Superior temporal gyrus (tissue), 1 donor: Measurements from ENCODE around the gene MAGI1.
"Not testable (repeated sequence)": the region's sequence is repeated elsewhere in the genome, so short reads cannot be mapped to it uniquely, and the experiment has no call there.

ENCODE experiments used
- DNase-seq: peaks from one replicate; pipeline ENCODE4 v3.0.0-alpha.2; 2016; ENCODE audit errors: extremely low spot score

The MAGI1 gene

DNA sequence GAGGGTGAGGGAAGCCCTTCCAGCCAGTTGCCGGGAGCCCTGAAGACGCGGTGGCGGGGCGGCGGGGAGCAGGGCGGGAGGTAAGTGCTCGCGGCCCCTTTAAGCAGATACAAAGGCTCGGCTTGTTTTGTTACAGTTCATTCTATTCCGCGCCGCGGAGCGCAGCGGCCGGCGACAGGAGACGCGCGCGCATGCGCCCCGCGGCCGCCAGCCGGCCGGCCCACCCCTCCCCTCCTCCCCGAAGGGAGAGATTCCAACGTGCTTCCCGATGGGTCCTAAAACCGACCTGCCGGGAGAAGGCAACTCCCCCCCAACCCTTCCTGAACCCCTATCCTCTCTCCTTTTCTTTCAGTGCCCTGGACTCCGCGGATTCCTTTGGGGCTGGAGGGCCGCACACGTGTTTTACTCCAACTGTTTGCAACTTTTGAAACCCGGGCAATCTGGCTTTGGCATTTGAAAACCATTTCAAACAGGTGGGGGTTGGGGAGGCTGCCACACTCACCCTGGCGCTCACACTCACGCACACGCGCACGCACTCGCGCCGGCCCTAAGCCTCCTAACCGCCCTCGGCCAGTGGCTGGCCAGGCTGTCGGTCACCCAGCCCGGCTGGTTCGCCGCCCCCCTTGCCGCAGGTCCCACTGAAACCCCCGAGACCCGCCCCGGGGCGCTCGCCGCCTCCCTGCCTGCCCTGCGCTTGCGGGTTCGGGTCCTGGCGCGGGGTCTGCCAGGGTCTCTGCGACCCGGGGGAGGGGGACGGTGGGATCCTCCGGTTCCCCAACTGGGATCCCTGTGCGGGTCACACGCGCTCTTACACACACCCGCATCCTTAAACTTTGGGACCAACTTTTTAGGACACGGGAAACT lies at the start of gene MAGI1:
Gene MAGI1, minus strand, starts transcription at position 193 of the 864 bp plus-strand sequence. CDS start 610 bp downstream, outside the sequence.
- peak; percentile 93 for DNase-seq

- DNase-seq, result no peak
These were observed 45.1 kb upstream of the MAGI1 start for GRCh38 chr3:66083784-66084213.

GRCh38 chr3:66083096-66083678 lies 44.5 kb upstream of the MAGI1 start:
- DNase-seq, result no peak

GRCh38 chr3:66082679-66083078 lies 44.0 kb upstream of the MAGI1 start:
- no peak for DNase-seq

GRCh38 chr3:66080167-66080566 lies 41.4 kb upstream of the MAGI1 start:
- no peak for DNase-seq

DNA sequence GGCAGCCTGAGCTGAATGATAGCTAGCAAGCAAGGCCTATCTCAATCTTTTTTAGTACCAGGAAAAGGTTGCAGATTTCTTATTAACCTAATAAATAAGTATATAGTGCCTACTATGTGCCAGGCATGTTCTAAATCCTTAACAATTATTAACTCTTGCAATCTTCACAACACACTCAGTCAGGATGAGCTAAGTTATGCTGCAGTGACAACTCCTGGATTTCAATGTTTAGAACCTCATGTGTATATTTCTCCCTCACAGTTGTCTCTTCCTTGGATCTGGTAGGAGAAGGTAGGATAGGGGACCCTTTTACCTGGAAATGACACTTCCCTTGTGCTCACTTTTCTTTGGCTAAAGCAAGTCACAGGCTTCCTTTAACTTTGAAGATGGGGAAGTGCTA lies 39.3 kb upstream of the MAGI1 start:
- DNase-seq, result no peak

- DNase-seq, result no peak
These were observed 38.2 kb upstream of the MAGI1 start for GRCh38 chr3:66076861-66077470.

GRCh38 chr3:66075281-66075680 lies 36.6 kb upstream of the MAGI1 start:
- no peak for DNase-seq

DNA sequence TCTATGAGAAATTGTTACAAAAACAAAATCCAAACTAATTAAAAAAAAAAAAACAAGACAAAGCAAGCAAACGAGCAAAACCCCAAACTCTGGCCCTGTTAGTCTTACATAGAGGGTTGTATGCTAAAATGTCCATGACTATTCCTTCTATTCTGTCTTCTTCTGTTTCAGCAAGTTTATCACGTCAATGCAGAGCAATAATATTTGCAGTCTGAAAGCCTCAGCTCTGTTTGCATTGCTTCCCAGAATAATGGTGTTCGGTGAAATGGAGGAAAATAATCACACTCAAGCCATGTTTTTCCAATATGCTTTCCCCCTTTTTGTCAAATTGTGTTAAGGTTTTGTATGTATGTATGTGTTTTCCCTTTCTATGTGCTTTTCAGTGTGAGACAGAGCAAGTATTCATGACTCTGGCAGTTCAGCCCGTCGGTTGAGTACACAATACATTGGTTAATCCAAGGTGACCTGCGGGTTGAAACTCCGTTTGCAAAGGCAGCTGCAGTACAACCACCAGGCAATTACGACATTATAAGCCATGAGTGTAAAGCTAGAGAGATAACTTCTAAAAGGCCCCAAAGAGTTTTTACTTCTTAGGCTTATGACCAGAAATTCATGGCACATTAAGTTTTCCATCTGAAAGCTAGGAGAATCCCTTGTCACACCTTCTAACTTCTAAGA lies 34.9 kb upstream of the MAGI1 start:
- no peak for DNase-seq

- no peak for DNase-seq
These were observed 29.5 kb upstream of the MAGI1 start for GRCh38 chr3:66068255-66068654.

GRCh38 chr3:66066963-66067617 lies 28.4 kb upstream of the MAGI1 start:
- no peak for DNase-seq

- no peak for DNase-seq
These were observed 16.6 kb upstream of the MAGI1 start for GRCh38 chr3:66055289-66055688.

- DNase-seq, result no peak
These were observed 14.9 kb upstream of the MAGI1 start for GRCh38 chr3:66053550-66054094.

- peak; percentile 7 for DNase-seq
These were observed 14.2 kb upstream of the MAGI1 start for GRCh38 chr3:66052721-66053549.

DNA sequence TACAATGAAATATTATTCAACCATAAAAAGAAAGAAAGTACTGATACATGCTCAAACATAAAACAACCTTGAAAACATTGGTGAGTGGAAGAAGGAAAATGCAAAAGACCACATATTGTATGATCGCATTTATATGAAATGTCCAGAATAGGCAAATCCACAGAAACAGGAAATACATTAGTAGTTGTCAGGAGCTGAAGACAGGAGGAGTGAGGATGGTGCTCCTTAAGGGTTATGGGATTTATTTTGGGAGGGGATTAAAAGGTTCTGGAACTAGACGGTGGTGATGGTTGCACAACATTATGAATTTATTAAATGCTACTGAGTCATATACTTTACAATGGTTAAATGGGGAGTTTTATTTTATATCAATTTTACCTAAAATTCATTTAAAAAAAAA lies 12.1 kb upstream of the MAGI1 start:
- no peak for DNase-seq

- DNase-seq, result no peak
These were observed 9.3 kb upstream of the MAGI1 start for GRCh38 chr3:66048051-66048395.

DNA sequence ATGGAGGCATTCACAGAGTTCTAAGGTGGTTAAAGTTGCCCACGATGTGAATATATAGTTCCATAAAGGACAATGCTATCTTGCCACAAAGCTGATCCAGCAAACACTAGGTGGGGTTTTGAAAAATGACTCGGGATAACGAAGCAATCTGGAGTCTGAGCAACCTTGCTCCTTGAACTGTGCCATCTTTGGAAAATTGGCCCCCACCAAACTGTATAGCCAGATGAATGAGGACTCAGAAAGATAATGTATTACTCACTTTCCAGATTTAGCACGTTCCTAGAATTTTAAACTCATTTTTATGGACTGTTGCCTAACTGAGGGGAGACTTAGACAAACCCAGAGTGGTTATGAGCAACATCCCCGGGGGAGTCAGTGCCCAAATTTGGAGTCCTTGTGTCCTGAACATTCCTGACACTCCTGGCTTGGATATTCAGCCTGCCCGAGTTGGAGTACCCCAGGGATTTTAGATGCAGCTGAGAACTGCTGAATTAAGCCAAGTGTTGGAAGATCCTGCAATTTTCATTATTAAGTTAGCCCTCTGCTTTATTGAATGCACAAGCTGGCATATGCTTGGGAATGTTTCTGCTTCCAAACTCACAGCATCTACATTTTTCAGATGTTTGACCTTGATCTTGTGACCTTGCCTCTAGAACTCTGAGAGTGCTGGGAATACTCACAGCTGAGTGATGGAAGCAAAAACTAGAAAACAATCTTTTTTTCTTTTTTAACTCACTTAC lies 8.8 kb upstream of the MAGI1 start:
- no peak for DNase-seq

GRCh38 chr3:66046321-66046720 lies 7.6 kb upstream of the MAGI1 start:
- DNase-seq, result not testable (repeated sequence)

DNA sequence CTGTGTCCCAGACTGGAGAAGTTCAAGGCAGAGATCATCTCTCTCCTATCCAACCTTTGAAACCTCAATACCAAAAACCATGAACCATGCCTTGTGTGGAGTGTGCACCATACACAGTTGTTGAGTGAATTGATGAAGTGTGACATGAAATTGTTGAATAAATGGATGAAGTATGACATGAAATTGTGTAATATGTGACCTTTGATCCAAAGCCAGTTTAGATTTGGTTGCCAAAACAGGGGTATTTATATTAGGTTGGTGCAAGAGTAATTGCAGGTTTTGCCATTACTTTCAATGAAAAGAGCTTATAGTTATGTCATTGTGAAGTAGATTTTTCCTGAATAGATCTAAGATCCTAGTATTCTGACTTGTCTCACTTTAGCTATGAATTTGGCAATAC lies 3.1 kb upstream of the MAGI1 start:
- no peak for DNase-seq

- DNase-seq, result peak; percentile 7
These were observed 2.4 kb upstream of the MAGI1 start for GRCh38 chr3:66041116-66041515.
